ENCODE data around the gene ZNF724.
"Not testable (repeated sequence)": the region's sequence is repeated elsewhere in the genome, so short reads cannot be mapped to it uniquely, and the experiment has no call there.

ZNF724 gene

GRCh38 chr19:23253256-23253655 lies 3.1 kb upstream of the ZNF724 start:
- not testable (repeated sequence) for H3K27ac ChIP-seq (ENCODE audit: low read depth, low read length); H3K4me1 ChIP-seq (ENCODE audit: control insufficient read depth, insufficient read depth, low read length, unreplicated experiment)

GRCh38 chr19:23241419-23241818 lies 8.8 kb downstream of the ZNF724 start:
- H3K4me1 ChIP-seq (ENCODE audit: control insufficient read depth, insufficient read depth, low read length, unreplicated experiment) = no peaks in the 10 kb centered on the region
- peaks cover 61% of the 10 kb centered on the region for H3K79me2 ChIP-seq (ENCODE audit: control insufficient read depth, insufficient read depth, low read length, unreplicated experiment)
- no peaks in the 10 kb centered on the region for H3K27me3 ChIP-seq (ENCODE audit: insufficient read depth, low read length)
- H3K27ac ChIP-seq (ENCODE audit: low read depth, low read length) = no peak overlapping the region
- H3K4me3 ChIP-seq (ENCODE audit: low read depth, low read length) = no peak overlapping the region
- H2AFZ ChIP-seq (ENCODE audit: low read length, unreplicated experiment) = no peak overlapping the region
- peaks cover 48% of the 10 kb centered on the region for H3K36me3 ChIP-seq (ENCODE audit: insufficient read depth, low read length)

More at GRCh38 chr19:23253256-23253655, 3.1 kb upstream of the ZNF724 start:
- H3K79me2 ChIP-seq (ENCODE audit: control insufficient read depth, insufficient read depth, low read length, unreplicated experiment); H3K27me3 ChIP-seq (ENCODE audit: insufficient read depth, low read length); H3K4me3 ChIP-seq (ENCODE audit: low read depth, low read length); H3K36me3 ChIP-seq (ENCODE audit: insufficient read depth, low read length); H2AFZ ChIP-seq (ENCODE audit: low read length, unreplicated experiment): not testable (repeated sequence)

GRCh38 chr19:23222998-23223652 lies 27.1 kb downstream of the ZNF724 start:
- H3K4me1 ChIP-seq (ENCODE audit: control insufficient read depth, insufficient read depth, low read length, unreplicated experiment) = no peaks in the 10 kb centered on the region

GRCh38 chr19:23203841-23204344 lies 46.3 kb downstream of the ZNF724 start:
- H3K4me1 ChIP-seq (ENCODE audit: control insufficient read depth, insufficient read depth, low read length, unreplicated experiment) = no peaks in the 10 kb centered on the region
- H3K36me3 ChIP-seq (ENCODE audit: insufficient read depth, low read length) = no peaks in the 10 kb centered on the region
- no peaks in the 10 kb centered on the region for H3K79me2 ChIP-seq (ENCODE audit: control insufficient read depth, insufficient read depth, low read length, unreplicated experiment)
- no peaks in the 10 kb centered on the region for H3K27me3 ChIP-seq (ENCODE audit: insufficient read depth, low read length)
- H3K27ac ChIP-seq (ENCODE audit: low read depth, low read length) = no peak overlapping the region
- peak overlapping the region; percentile 21; the same call in 1 of the 2 replicates for H3K4me3 ChIP-seq (ENCODE audit: low read depth, low read length)
- H2AFZ ChIP-seq (ENCODE audit: low read length, unreplicated experiment) = no peak overlapping the region

More at GRCh38 chr19:23222998-23223652, 27.1 kb downstream of the ZNF724 start:
- H3K27me3 ChIP-seq (ENCODE audit: insufficient read depth, low read length) = no peaks in the 10 kb centered on the region
- no peak overlapping the region for H3K27ac ChIP-seq (ENCODE audit: low read depth, low read length)
- H3K4me3 ChIP-seq (ENCODE audit: low read depth, low read length) = no peak overlapping the region
- H3K36me3 ChIP-seq (ENCODE audit: insufficient read depth, low read length) = peaks cover 62% of the 10 kb centered on the region
- H3K79me2 ChIP-seq (ENCODE audit: control insufficient read depth, insufficient read depth, low read length, unreplicated experiment) = no peaks in the 10 kb centered on the region
- no peak overlapping the region for H2AFZ ChIP-seq (ENCODE audit: low read length, unreplicated experiment)

- Histone ChIP-seq H3K27ac (ENCODE audit: low read depth, low read length) (no peak overlapping the region), H2AFZ (ENCODE audit: low read length, unreplicated experiment) (no peak overlapping the region), H3K27me3 (ENCODE audit: insufficient read depth, low read length) (no peaks in the 10 kb centered on the region), H3K4me1 (ENCODE audit: control insufficient read depth, insufficient read depth, low read length, unreplicated experiment) (no peaks in the 10 kb centered on the region), H3K36me3 (ENCODE audit: insufficient read depth, low read length) (no peaks in the 10 kb centered on the region), H3K79me2 (ENCODE audit: control insufficient read depth, insufficient read depth, low read length, unreplicated experiment) (no peaks in the 10 kb centered on the region), H3K4me3 (ENCODE audit: low read depth, low read length) (no peak overlapping the region)
These were observed 59.9 kb downstream of the ZNF724 start for GRCh38 chr19:23190341-23190740.

GRCh38 chr19:23183251-23183650 lies 66.9 kb downstream of the ZNF724 start:
- Histone ChIP-seq H3K4me3 (ENCODE audit: low read depth, low read length) (no peak overlapping the region), H3K27ac (ENCODE audit: low read depth, low read length) (no peak overlapping the region)

More at GRCh38 chr19:23183251-23183650, 66.9 kb downstream of the ZNF724 start:
- Histone ChIP-seq H3K4me1 (ENCODE audit: control insufficient read depth, insufficient read depth, low read length, unreplicated experiment) (no peaks in the 10 kb centered on the region), H3K27me3 (ENCODE audit: insufficient read depth, low read length) (no peaks in the 10 kb centered on the region), H3K79me2 (ENCODE audit: control insufficient read depth, insufficient read depth, low read length, unreplicated experiment) (no peaks in the 10 kb centered on the region), H3K36me3 (ENCODE audit: insufficient read depth, low read length) (no peaks in the 10 kb centered on the region), H2AFZ (ENCODE audit: low read length, unreplicated experiment) (no peak overlapping the region)

Measured in ACC112 (cell line).